ENCODE data around the gene RSPRY1.
"Not testable (repeated sequence)": the region's sequence is repeated elsewhere in the genome, so short reads cannot be mapped to it uniquely, and the experiment has no call there.

RSPRY1 gene

DNA sequence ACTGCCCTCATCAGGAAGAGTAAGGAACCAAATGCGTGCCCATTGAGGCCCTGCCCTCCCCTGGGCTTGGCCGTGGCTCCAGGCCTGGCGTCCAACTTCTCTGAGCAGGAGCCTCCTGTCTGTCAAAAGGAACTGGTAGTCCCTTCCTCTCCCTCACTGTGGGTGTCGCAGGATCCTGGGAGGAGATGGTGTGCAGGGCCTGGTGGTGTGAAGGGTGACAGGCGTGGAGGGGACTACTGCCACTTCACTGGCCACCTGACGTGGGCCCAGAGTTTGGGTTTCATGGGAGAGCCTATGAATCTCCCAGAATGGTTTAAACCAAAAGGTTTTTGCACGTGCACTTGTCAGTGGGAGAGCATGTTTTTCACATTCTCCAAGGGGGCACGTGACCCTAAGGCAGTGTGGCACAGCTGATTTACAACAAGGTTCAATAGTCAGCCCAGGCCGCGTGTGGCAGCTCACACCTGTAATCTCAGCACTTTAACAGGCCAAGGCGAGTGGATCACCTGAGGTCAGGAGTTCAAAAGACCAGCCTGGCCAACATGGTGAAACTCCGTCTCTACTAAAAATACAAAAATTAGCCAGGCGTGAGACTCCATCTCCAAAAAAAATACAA, 71.4 kb downstream of the RSPRY1 start:
- no peak for DNase-seq

DNA sequence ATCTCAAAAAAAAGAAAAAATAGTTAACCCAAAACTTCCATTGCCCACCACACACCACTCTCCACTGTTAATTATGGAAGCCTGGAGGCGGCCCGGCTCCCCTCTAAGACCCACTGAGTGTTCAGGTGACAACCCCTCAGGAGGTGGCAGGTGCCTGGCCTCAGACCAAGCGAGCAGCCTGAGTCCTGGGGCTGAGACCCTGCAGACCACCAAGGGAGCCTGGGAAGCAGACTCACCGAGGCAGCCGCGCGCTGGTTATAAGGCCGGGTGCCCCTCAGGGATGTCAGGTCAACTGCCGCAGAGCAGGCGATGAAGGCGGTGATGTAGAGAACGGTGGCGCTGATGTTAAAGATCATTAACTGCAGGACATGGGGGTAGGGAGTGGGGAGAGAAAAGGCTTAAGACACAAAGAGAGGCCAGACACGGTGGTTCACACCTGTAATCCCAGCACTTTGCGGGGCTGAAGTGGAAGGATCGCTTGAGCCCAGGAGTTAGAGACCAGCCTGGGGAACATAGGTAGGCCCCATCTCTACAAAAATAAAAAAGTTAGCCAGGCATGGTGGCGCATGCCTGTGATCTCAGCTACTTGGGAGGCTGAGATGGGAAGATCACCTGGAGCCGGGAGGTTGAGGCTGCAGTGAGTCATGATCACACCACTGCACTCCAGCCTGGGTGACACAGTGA, 72.2 kb downstream of the RSPRY1 start:
- DNase-seq = no peak

DNA sequence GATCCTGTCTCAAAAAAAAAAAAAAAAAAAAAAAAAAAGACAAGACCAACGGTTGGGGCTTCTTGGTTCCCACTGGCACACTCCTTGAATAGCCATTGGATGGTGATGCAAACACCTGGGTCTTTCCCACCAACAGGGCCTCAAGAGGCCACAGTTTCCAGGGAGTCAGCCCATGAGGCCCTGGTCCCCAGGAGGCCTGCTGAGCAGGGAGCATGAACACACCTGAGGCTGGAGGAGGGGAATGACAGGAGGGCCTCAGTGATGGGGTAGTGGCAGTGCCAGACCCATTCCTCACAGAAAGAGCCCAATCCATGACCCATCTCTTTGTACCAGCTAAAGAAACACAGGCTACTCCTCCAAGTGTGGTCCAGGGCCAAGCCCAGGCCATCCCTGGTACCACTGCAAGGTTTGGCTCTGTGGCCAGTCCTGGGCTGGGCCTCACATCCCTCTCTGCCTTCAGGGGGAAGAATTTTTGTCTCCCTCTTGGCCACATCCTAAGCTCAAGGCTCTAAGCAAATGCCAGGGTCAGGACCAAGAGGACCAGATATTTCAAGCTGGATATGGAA, 72.9 kb downstream of the RSPRY1 start:
- no peak for DNase-seq

DNA sequence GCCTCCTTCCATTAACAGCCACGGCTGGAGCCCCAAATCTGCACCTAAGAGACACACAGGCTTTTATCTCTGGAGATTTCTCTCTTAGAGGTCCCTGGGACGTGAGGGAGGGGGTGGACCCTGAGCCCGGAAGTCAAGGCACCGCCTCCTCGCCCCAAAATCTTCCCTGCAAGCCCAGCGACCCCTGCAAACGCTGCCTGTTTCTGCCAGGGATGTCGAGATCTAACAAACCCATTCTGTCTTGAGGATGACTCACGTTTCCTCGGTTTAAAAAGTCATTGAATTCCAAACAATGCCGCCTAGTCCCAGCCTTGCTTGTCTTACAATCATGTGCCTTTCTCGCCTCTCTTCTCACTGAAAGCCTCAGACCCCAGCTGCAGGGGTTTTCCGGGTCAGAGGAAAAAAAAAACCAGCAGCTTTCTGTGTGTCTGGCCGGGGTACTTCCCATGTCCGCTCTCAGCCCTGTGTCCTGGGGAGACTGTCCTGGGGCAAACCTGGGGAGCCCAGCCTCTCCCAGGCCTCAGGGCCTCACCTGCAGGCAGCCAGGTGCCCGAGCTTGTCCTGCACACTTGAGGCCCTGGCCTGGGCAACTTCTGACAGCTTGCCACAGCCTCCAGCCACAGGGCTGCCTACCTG, 74.3 kb downstream of the RSPRY1 start:
- no peak for DNase-seq

DNA sequence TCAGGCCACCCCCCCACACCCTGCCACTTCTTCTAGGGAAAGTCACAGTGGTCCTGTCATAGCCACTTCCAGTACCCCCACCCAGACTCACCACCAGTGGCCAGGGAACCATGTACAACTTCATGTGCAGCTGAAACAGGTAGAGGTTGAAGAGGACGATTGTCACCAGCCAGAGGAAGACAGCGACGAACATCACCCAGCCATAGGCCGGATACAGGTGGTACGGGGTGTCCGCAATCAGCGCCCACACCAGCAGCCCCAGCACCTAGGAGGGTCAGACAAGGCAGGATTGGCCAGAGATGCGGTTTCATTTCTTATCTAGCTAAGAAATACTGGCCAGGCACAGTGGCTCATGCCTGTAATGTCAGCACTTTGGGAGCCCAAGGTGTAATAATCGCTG, 75.7 kb downstream of the RSPRY1 start:
- no peak for DNase-seq

DNA sequence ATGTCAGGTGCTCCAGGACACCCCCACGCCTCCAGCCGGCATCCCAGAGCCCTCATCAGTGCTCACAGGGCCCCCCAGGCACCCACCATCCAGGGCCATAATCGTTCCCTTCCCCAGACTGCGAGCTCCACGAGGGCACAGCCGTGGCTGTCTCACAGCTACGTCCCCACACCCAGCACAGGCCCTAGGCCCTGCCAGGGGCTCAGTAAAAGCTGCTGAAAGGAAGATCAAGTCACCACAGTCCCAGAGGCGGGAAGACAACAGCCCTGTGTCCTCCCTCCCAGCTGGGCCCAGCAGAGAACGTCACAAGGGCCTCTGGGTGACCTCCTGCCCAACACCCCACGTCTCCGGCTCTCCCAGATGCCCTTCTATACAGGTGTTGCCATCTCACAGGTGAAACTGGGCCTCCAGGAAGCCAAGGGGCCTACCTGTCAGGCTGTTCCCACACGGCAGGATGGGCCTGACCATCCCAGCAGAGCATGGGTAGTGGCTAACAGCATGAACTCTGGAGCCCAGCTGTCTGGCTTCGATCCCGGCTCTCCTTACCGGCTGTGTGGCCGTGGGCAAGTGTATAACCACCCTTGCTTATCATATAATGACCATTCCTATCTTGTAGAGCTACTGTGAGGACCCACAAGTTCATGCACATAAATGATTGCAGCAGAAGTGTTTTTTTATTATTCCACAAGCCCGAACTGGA, 76.9 kb downstream of the RSPRY1 start:
- no peak for DNase-seq

DNA sequence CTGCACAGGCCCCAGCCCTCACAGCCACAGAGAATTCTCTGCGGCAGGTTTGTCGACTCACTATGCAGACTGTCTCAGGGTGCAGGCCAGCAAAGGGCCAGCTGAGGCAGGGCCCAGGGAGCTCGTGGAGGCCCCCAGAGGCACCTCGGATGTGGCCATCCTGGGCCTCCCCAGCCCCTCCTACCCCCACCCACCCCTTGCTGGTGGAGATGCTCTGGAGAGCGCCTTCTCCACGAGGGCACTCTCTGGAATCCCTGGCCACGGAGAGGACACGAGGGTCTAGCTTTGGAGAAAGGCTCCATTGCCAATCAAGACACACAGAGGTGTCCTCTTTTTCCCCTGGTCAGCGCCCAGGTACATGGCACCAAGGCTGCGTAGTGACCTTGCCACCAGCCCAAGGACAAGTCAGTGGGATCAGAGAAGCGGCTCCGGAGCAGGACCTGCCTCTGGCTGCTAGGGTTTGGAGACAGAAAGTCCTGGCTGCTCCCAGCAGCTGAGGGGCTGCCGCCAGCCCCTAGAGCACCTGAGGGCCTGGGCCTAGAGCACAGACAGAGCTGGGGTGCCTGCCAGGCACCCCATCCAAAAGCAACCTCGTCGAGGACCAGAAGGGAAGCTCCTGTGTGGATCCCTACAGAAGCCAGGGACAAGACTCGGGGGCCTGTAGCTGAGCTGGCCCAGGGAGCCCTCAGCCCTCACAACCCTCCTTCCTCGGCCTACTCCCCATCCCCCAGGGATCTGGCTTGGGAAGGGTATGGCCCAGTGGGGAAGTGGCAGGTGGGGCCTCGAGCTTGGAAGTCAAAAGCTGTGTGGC, 77.6 kb downstream of the RSPRY1 start:
- no peak for DNase-seq

DNA sequence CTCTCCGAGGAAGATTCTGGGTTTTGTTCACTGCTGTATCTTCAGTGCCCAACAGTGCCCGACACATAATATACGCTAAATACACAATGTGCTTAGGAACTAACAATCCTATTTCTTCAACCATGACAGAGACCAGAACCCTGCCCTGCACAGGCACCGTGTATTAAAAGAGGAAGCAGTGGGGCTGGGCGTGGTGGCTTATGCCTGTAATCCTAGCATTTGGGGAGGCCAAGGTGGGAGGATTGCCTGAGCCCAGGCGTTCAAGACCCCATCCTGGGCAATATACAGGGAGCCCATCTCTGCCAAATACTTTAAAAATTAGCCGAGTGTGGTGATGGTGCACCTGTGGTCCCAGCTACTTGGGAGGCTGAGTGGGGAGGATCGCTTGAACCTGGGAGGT, 78.3 kb downstream of the RSPRY1 start:
- DNase-seq = no peak

DNA sequence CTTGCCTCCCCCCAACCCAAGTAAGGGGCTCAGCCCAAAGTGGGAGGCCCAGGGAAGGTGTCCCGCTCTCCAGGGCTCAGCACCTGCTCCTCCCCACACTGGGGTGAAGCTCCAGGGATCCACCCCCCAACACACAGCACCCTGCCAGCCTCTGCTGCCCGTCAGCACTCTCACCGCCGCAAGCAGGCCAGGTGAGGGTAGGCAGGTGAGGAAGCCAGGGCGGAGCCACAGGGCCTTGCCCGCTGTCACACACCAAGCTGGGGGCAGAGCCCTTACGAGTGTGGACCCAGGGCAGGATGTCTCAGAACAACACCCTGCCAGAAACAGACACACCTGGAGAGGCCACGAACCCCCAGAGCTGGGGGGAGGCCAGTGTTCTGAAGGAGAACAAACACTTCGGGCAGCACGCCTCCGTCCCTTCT, 78.8 kb downstream of the RSPRY1 start:
- DNase-seq = no peak

DNA sequence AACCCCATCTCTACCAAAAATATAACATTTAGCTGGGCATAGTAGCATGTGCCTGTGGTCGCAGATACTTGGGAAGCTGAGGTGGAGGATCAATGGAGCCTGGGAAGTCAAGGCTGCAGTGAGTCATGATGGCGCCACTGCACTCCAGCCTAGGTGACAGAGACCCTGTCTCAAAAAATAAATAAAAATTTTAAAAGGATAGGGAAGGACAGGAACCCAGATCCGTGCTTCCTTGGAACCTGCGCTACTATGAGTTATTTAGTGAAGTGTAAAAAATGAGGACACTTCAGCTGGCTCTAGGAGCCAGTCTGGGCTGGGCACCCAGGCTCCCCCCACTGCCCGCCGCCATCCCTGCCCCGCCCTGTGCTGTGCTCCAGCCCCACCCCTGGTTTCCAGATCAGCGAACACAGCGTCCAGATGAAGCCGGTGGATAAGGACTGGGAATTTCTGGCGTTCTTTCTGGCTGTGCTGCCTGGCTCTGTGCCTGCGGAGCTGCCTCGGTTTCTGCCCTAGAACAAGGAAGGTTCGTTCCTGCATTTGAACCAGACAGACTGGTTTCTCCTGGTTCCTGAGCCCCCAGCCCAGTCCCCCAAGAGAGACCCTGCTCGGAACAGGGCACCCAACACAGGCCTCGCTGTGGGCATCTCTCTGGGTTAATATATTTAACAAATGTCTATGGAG, 79.9 kb downstream of the RSPRY1 start:
- no peak for DNase-seq

DNA sequence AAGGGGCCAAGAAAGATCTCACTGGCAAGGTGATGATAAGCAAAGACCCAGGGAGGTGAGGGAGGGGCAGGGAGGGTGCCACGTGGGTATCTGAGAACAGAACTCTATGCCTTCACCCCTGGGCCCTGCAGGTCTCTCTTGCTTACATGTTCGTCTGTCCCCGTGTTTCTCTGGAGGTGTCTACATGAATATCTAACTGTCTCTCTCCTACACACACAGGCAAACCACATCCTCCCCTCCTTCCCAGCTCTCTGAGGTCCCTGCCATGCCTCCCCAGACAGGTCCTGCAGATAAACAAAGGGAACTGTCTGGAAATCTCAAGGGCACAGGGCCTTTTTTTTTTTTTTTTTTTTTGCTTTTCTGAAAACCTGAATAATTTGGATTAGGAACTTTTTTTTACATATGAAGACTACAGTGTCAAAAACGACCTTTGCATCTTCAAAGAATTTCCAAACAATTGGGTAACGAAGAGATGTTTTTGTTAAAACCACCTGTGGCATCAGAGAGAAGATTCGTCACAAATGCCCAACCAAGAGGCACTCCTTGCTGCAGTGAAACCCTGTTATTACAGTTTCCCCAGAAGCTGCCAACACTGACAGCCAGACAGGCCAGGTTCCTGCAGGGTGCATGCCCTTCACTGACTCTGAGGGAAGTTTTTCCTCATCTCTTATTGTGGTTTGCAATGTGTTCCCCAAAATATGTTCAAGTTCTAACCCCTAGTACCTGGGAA, 80.6 kb downstream of the RSPRY1 start:
- DNase-seq = peak; percentile 32

DNA sequence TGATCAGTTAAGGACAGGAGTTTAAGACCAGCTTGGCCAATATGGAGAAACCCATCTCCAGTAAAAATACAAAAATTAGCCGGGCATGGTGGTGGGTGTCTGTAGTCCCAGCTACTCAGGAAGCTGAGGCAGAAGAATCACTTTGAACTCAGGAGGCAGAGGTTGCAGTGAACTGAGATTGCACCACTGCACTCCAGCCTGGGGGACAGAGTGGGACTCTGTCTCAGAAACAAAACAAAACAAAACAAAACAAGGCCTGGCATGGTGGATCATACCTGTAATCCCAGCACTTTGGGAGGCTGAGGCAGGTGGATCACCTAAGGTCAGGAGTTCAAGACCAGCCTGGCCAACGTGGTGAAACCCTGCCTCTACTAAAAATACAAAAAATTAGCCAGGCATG, 81.2 kb downstream of the RSPRY1 start:
- not testable (repeated sequence) for DNase-seq

DNA sequence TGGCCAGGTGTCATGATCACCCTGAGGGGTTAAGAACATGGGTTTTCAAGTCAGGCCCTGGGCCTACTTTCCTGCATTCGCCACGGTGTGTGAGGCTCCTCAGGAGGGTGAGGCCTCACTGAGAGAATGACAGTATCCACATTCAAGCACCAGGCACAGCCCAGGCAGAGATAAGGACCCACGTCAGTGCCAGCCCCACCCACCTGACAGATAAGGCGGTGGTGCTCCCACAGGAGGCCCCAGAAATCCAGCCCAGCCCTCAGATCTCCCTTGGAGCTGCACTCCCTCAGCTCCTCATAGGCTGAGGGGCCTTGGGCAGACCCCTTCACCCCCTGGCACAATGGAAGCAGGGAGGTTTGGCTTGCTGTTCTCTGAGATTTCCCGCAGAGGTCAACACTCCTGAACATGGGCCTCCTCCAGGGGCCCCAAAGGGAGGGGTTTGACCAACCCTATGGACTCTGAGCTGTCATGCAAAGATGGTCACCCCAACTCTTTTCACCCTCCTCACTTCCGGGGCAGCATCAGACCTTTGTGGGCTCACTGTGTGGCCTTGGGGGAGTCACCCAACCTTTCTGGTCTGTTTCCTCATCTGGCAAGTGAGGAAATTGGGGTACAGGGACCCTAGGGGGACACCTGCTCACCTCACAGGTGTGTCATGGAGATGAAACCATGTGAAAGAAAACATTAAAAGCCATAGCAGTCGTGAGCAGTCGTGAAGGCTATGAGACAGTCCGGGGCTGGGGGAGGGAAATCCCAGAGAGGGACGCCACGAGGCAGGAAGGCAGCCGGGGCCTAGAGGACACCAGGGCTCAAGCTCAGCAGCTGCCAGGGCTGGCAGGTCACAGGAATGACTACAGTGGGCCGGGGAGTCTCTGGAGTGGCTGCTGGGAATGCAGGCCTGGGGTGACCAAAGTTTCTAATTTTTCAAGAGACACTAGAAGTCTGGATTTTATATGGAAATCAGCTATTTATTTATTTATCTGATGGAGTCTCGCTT, 83.0 kb downstream of the RSPRY1 start:
- DNase-seq = no peak

DNA sequence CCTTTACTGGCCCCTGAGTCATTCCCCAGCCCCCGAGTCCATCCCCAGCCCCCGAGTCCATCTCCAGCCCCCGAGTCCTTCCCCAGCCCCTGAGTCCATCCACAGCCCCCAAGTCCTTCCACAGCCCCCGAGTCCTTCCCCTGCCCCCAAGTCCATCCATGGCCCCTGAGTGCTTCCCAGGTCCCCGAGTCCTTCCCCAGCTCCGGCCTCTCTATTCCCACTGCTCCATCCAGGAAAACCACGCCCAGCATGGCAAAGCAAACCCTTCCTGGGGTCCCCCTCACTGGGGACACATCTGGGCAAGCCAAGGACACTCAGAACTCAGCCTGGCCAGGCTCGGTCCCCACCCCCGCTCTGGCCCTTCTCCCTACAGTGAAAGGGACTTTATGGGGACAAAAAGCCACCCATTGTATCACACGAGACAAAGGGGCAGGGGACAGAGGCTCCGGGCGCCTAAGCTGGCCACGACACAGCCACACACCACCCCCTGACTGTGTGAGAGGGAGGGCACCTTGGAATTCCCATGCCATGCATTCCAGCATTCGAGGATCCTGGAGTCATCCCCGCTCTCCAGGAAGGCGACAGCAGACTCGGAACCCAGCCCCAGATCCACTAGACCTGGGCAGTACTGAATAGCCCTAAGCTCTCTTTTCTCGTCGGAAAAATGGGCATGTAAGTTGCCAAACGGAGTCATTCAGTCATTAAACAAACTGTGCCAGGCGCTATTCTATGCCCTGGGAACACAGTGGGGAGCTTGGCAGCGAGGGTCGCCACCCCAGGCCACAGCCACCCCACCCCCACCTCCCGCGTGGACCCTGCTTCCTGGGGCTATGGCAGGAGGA, 84.3 kb downstream of the RSPRY1 start:
- no peak for DNase-seq

DNA sequence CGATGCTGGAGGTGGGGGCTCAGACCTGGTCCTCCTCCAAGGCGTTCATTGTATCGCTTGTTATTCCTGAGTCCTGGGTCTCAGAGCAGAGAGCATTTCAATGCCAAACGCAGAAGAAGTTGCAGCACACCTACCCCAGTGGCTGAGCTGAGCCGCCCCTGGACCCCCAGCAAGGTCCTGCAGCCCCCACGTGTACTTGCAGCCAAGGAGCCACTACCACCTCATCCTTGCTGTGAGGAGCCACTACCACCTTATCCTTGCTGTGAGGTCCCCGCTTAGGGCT, 84.9 kb downstream of the RSPRY1 start:
- no peak for DNase-seq

DNA sequence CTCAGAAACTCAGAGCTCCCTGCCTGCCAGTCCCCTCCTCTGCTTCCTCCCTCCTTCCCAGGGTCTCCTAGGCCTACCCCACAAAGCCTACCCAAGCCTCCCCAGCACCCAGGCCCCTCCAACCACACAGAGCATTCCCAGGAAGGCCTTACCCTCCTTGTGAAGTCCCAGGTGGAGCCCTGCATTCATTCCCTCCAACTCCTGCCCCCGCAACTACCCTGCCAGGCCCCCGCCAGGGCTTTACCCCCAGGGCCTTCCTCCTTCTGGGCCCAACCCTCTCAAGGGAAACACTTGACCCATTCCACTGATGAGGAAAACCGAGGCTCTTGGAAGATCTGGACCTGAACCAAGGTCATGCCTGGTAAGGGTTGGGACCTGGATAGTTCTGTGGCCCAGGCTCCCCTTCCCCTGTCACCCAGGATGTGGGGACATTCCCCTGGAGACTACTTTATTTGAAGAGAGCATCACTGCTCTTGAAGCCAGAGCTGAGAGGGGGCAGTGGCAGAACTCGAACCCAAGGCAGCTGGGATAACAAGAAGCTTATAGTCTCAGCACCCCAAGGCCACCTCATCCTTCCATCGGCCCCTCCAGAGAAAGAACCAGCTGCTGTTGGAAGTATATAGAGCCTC, 85.9 kb downstream of the RSPRY1 start:
- DNase-seq = no peak

DNA sequence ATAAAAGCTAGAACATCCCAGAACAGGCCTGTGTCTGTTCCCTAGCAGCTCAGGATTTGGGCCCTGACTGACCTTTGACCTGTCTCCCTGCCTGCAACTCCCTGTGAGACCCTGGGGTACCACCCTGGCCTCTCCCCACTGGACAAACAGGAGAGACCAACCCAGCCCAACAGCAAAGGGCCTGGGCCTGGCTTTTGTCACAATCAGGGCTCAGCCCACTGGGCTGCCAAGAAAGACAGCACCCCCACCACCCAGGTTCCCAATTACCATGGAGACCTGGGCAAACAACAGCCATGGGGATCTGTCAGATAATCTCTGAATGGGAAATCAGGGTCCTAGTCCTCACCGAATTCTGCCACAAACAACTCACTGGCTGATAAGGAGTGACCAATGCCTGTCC, 87.2 kb downstream of the RSPRY1 start:
- no peak for DNase-seq

DNA sequence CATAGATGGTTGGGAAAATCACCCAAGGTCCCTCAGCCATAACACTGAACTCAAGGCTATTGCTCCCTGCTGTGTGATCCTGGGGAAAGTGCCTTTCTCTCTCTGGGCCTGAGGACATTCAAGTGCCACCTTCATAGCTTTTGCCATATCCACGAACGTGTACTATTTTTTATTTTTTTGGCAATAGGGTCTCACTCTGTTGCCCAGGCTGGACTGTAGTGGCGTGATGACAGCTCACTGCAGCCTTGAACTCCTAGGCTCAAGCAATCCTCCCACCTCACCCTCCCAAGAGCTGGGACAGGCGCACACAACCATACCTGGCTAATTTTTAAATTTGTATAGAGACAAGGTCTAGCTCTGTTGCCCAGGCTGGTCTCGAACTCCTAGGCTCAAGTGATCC, 87.7 kb downstream of the RSPRY1 start:
- no peak for DNase-seq

DNA sequence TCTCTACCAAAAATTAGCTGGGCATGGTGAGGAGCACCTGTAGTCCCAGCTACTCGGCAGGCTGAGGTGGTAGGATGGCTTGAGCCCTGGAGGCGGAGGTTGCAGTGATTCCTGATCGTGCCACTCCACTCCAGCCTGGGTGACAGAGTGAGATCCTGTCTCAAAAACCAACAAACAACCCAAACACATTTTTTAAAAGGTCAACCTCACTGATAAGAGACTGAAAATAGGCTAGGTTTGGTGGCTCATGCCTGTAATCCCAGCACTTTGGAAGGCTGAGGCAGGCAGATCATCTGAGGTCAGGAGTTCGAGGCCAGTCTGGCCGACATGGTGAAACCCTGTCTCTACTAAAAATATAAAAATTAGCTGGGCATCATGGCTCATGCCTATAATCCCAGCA, 89.8 kb downstream of the RSPRY1 start:
- not testable (repeated sequence) for DNase-seq

Measured in stimulated activated CD4-positive, alpha-beta T cell treated with anti-CD3 and anti-CD28 coated beads, Interleukin-4, amount 100 ng/mL, for 24 hours (primary cell).